Liver (tissue), 9 donors: ENCODE data around the gene PIKFYVE. TPM values are rescaled to one million over a fixed set of nuclear protein-coding genes. Genes with fewer than 3 reads are reported as not detected.

Source experiments
- DNase-seq: peaks from one replicate; pipeline ENCODE4 v3.0.0-alpha.2; 2017; ENCODE audit warnings: low spot score
- H3K27ac ChIP-seq, 2 donors: one replicate each; pipeline ENCODE4 v1.7.0; 2013; ENCODE audit warnings: inconsistent platforms in 2 of 2, low read length in 2 of 2, control low read depth in 1 of 2, low read depth in 1 of 2, mild to moderate bottlenecking in 1 of 2
- H3K27me3 ChIP-seq, 4 donors: one replicate each; pipeline versions ENCODE4 v1.6.1 to v1.7.0; 2013; ENCODE audit warnings: low read length in 3 of 4, inconsistent platforms in 1 of 4, mild to moderate bottlenecking in 1 of 4, moderate library complexity in 1 of 4; ENCODE audit not compliant: control insufficient read depth in 4 of 4, insufficient read depth in 4 of 4
- H3K36me3 ChIP-seq, 4 donors: one replicate each; pipeline versions ENCODE4 v1.6.1 to v1.7.0; 2013; ENCODE audit warnings: low read length in 3 of 4, mild to moderate bottlenecking in 3 of 4, low read depth in 1 of 4, moderate library complexity in 1 of 4; ENCODE audit not compliant: control insufficient read depth in 4 of 4, insufficient read depth in 3 of 4
- H3K4me1 ChIP-seq, 4 donors: one replicate each; pipeline versions ENCODE4 v1.6.1 to v1.7.0; 2013; ENCODE audit warnings: low read length in 3 of 4, mild to moderate bottlenecking in 3 of 4, moderate library complexity in 1 of 4; ENCODE audit not compliant: control insufficient read depth in 4 of 4, insufficient read depth in 4 of 4
- H3K4me3 ChIP-seq, 3 donors: one replicate each; pipeline versions ENCODE4 v1.6.1 to v1.7.0; 2013; ENCODE audit warnings: low read length in 3 of 3, control low read depth in 1 of 3, low read depth in 1 of 3, mild to moderate bottlenecking in 1 of 3
- H3K9ac ChIP-seq, 2 donors: one replicate each; pipeline ENCODE4 v1.7.0; 2013; ENCODE audit warnings: low read length in 2 of 2, mild to moderate bottlenecking in 2 of 2, moderate library complexity in 2 of 2, control low read depth in 1 of 2, low read depth in 1 of 2
- H3K9me3 ChIP-seq, 4 donors: one replicate each; pipeline versions ENCODE4 v1.6.1 to v1.7.0; 2013; ENCODE audit warnings: low read length in 3 of 4; ENCODE audit not compliant: control insufficient read depth in 4 of 4
- EGR1 ChIP-seq, 2 donors: IDR thresholded peaks; 2 replicates each; pipeline ENCODE4 v1.6.1; 2016 to 2018; ENCODE audit warnings: antibody characterized with exemption in 2 of 2, low read depth in 2 of 2
- FOXA1 ChIP-seq: IDR thresholded peaks from 2 replicates; pipeline ENCODE4 v1.6.1; 2016; ENCODE audit warnings: antibody characterized with exemption
- FOXA2 ChIP-seq: IDR thresholded peaks from 2 replicates; pipeline ENCODE4 v1.6.1; 2016; ENCODE audit warnings: antibody characterized with exemption
- GABPA ChIP-seq, 2 donors: IDR thresholded peaks in 1 of 2; conservative IDR thresholded peaks in 1 of 2; 2 replicates each; pipeline ENCODE4 v1.6.1; 2016; ENCODE audit warnings: antibody characterized with exemption in 2 of 2, mild to moderate bottlenecking in 1 of 2, moderate library complexity in 1 of 2
- HNF4A ChIP-seq, 2 donors: conservative IDR thresholded peaks; 2 replicates each; pipeline ENCODE4 v1.6.1; 2016; ENCODE audit warnings: antibody characterized with exemption in 2 of 2, mild to moderate bottlenecking in 2 of 2
- HNF4G ChIP-seq: IDR thresholded peaks from 2 replicates; pipeline ENCODE4 v1.6.1; 2016; ENCODE audit warnings: antibody characterized with exemption
- JUND ChIP-seq, 2 donors: IDR thresholded peaks; 2 replicates each; pipeline ENCODE4 v1.6.1; 2016; ENCODE audit warnings: antibody characterized with exemption in 2 of 2
- NR2F2 ChIP-seq: IDR thresholded peaks from 2 replicates; pipeline ENCODE4 v1.6.1; 2016; ENCODE audit warnings: antibody characterized with exemption
- RAD21 ChIP-seq, 2 donors: IDR thresholded peaks; 2 replicates each; pipeline ENCODE4 v1.6.1; 2016; ENCODE audit warnings: antibody characterized with exemption in 2 of 2, mild to moderate bottlenecking in 2 of 2
- RXRA ChIP-seq, 2 donors: IDR thresholded peaks; 2 replicates each; pipeline ENCODE4 v1.6.1; 2017 to 2018; ENCODE audit warnings: antibody characterized with exemption in 2 of 2, mild to moderate bottlenecking in 1 of 2
- SP1 ChIP-seq: IDR thresholded peaks from 2 replicates; pipeline ENCODE4 v1.6.1; 2018; ENCODE audit warnings: antibody characterized with exemption, mild to moderate bottlenecking
- TAF1 ChIP-seq: conservative IDR thresholded peaks from 2 replicates; pipeline ENCODE4 v1.6.1; 2016; ENCODE audit warnings: antibody characterized with exemption, mild to moderate bottlenecking
- YY1 ChIP-seq: IDR thresholded peaks from 2 replicates; pipeline ENCODE4 v1.6.1; 2016; ENCODE audit warnings: antibody characterized with exemption, mild to moderate bottlenecking
- WGBS: extraction: QIAGEN DNeasy Blood & Tissue Kit; methylation state at CpG from one replicate; pipeline ENCODE4 v1.1.7; 2013; 5-methylcytosine and 5-hydroxymethylcytosine counted together
- polyA plus RNA-seq, 2 donors: library from polyadenylated mRNA; stranded (reverse) in 1 of 2; unstranded in 1 of 2; fragments of 200-250 nt in 1 of 2; fragments of >200 nt in 1 of 2; fragmentation: Nextera tagmentation in 1 of 2; extraction: Ambion mirVana in 1 of 2; gene quantifications; one replicate each; pipeline versions ENCODE4 v1.2.1 to v1.2.3, GENCODE V29; 2013 to 2015
- total RNA-seq, 2 donors: library from RNA; depleted of rRNA; stranded (reverse); fragments of >200 nt; gene quantifications; one replicate each; pipeline ENCODE4 v1.2.3, GENCODE V29; 2014
- TF ChIP-seq, protein P1 (sequence below): IDR thresholded peaks from 2 replicates; pipeline ENCODE4 v1.6.1; 2016; ENCODE audit warnings: antibody characterized with exemption
- TF ChIP-seq, protein P2 (sequence below): IDR thresholded peaks from 2 replicates; pipeline ENCODE4 v1.6.1; 2016; ENCODE audit warnings: antibody characterized with exemption, mild to moderate bottlenecking
- TF ChIP-seq, protein P3 (sequence below): IDR thresholded peaks from 2 replicates; pipeline ENCODE4 v1.6.1; 2016; ENCODE audit warnings: antibody characterized with exemption
- TF ChIP-seq, protein P4 (sequence below): IDR thresholded peaks from 2 replicates; pipeline ENCODE4 v1.6.1; 2016; ENCODE audit warnings: antibody characterized with exemption
- TF ChIP-seq, protein P5 (sequence below): fragments of 150-350 bp; IDR thresholded peaks from 2 replicates; pipeline ENCODE4 v1.5.1; 2017; ENCODE audit warnings: improper control_type of control experiment, low read depth, low read length; ENCODE audit not compliant: missing input control
- donor health status: healthy.
- donor health status: healthy.
- donor health status: healthy.
- donor health status: healthy.
- donor health status: healthy.

Gene PIKFYVE
- total and polyA plus RNA-seq, 4 donors = 3.5 to 23.1 (median 9.1) TPM

DNA sequence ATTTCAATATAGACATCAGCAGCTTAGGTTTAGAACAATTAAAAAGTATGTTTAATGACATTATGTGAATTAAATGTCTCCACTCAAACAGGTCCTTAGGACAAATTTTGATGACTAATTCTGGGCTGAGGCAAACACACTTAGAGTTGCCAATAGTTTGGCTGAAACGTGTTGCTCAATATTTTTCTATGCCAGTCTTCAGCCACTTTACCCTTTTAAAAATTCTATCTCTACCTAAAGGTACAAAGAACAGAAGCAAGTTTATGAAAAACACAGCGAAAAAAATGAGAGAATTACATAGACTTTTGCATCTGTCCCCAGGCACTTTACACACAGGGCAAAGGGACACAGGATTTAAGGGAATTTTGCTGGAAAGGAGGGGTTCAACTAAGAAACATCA lies 15.7 kb upstream of the PIKFYVE start:
- WGBS = 30% methylated on average over 2 of the region's 2 CpGs
- H3K4me1 ChIP-seq = peaks cover 9 to 80% (median 76%) of the 10 kb centered on the region in 4 donors
- TF ChIP-seq TAF1 (no peak), HNF4G (no peak), NR2F2 (no peak), GABPA (IDR thresholded peaks at IDR 0.05 in 1 of 2, conservative IDR thresholded peaks at IDR 0.05 in 1 of 2) (no peak), YY1 (peak; percentile 44), HNF4A (conservative IDR thresholded peaks at IDR 0.05) (peak; percentile 82 to 88), EGR1 (IDR thresholded peaks at IDR 0.05; ENCODE audit: low read depth in 2 of 2) (no peak), RXRA (IDR thresholded peaks at IDR 0.05) (peak; percentile 15 to 69), RAD21 (IDR thresholded peaks at IDR 0.05) (peak in 1 of 2 donors; percentile 14), JUND (IDR thresholded peaks at IDR 0.05) (peak; percentile 74 to 87), FOXA1 (no peak), SP1 (peak; percentile 39), FOXA2 (no peak)
- TF ChIP-seq, protein P1, sequence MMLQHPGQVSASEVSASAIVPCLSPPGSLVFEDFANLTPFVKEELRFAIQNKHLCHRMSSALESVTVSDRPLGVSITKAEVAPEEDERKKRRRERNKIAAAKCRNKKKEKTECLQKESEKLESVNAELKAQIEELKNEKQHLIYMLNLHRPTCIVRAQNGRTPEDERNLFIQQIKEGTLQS = peak; percentile 84
- TF ChIP-seq, protein P2, sequence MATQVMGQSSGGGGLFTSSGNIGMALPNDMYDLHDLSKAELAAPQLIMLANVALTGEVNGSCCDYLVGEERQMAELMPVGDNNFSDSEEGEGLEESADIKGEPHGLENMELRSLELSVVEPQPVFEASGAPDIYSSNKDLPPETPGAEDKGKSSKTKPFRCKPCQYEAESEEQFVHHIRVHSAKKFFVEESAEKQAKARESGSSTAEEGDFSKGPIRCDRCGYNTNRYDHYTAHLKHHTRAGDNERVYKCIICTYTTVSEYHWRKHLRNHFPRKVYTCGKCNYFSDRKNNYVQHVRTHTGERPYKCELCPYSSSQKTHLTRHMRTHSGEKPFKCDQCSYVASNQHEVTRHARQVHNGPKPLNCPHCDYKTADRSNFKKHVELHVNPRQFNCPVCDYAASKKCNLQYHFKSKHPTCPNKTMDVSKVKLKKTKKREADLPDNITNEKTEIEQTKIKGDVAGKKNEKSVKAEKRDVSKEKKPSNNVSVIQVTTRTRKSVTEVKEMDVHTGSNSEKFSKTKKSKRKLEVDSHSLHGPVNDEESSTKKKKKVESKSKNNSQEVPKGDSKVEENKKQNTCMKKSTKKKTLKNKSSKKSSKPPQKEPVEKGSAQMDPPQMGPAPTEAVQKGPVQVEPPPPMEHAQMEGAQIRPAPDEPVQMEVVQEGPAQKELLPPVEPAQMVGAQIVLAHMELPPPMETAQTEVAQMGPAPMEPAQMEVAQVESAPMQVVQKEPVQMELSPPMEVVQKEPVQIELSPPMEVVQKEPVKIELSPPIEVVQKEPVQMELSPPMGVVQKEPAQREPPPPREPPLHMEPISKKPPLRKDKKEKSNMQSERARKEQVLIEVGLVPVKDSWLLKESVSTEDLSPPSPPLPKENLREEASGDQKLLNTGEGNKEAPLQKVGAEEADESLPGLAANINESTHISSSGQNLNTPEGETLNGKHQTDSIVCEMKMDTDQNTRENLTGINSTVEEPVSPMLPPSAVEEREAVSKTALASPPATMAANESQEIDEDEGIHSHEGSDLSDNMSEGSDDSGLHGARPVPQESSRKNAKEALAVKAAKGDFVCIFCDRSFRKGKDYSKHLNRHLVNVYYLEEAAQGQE = no peak
- TF ChIP-seq, protein P3, sequence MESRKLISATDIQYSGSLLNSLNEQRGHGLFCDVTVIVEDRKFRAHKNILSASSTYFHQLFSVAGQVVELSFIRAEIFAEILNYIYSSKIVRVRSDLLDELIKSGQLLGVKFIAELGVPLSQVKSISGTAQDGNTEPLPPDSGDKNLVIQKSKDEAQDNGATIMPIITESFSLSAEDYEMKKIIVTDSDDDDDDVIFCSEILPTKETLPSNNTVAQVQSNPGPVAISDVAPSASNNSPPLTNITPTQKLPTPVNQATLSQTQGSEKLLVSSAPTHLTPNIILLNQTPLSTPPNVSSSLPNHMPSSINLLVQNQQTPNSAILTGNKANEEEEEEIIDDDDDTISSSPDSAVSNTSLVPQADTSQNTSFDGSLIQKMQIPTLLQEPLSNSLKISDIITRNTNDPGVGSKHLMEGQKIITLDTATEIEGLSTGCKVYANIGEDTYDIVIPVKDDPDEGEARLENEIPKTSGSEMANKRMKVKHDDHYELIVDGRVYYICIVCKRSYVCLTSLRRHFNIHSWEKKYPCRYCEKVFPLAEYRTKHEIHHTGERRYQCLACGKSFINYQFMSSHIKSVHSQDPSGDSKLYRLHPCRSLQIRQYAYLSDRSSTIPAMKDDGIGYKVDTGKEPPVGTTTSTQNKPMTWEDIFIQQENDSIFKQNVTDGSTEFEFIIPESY = peak; percentile 30
- TF ChIP-seq, protein P4, sequence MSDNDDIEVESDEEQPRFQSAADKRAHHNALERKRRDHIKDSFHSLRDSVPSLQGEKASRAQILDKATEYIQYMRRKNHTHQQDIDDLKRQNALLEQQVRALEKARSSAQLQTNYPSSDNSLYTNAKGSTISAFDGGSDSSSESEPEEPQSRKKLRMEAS = peak; percentile 44
- TF ChIP-seq, protein P5, sequence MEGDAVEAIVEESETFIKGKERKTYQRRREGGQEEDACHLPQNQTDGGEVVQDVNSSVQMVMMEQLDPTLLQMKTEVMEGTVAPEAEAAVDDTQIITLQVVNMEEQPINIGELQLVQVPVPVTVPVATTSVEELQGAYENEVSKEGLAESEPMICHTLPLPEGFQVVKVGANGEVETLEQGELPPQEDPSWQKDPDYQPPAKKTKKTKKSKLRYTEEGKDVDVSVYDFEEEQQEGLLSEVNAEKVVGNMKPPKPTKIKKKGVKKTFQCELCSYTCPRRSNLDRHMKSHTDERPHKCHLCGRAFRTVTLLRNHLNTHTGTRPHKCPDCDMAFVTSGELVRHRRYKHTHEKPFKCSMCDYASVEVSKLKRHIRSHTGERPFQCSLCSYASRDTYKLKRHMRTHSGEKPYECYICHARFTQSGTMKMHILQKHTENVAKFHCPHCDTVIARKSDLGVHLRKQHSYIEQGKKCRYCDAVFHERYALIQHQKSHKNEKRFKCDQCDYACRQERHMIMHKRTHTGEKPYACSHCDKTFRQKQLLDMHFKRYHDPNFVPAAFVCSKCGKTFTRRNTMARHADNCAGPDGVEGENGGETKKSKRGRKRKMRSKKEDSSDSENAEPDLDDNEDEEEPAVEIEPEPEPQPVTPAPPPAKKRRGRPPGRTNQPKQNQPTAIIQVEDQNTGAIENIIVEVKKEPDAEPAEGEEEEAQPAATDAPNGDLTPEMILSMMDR = no peak
- H3K36me3 ChIP-seq = peaks cover 0 to 18% (median 11%) of the 10 kb centered on the region in 4 donors
- peak overlapping the region; percentile 30 to 63 for H3K9ac ChIP-seq
- peak overlapping the region in 1 of 3 donors; percentile 2 for H3K4me3 ChIP-seq
- H3K27ac ChIP-seq = peak overlapping the region; percentile 72 to 86
- no peak for DNase-seq
- no peaks in the 10 kb centered on the region for H3K27me3 ChIP-seq
- H3K9me3 ChIP-seq = no peaks in the 10 kb centered on the region
